NT2/D1 (cell line): ENCODE measurements around the gene ZBTB8B.
"Not testable (repeated sequence)": the region's sequence is repeated elsewhere in the genome, so short reads cannot be mapped to it uniquely, and the experiment has no call there.

Experiments
- DNase-seq: peaks from one replicate; pipeline ENCODE4 v3.0.0-alpha.2; 2011; ENCODE audit warnings: low read depth, low spot score
- H3K27me3 ChIP-seq: 2 replicates; pipeline ENCODE4 v1.6.0; 2011; ENCODE audit warnings: mild to moderate bottlenecking; ENCODE audit not compliant: insufficient read length, insufficient read depth
- H3K36me3 ChIP-seq: 2 replicates; pipeline ENCODE4 v1.6.1; 2011; ENCODE audit warnings: mild to moderate bottlenecking, low read length, mixed read lengths; ENCODE audit not compliant: insufficient read depth, insufficient read length
- H3K4me1 ChIP-seq: 2 replicates; pipeline ENCODE4 v1.5.1; 2011; ENCODE audit not compliant: insufficient read depth, insufficient read length
- H3K4me3 ChIP-seq: 2 replicates; pipeline ENCODE4 v1.5.1; 2011; ENCODE audit warnings: low read depth; ENCODE audit not compliant: insufficient read length
- H3K9ac ChIP-seq: 2 replicates; pipeline ENCODE4 v1.6.0; 2011; ENCODE audit warnings: low read depth; ENCODE audit not compliant: insufficient read length
- H3K9me3 ChIP-seq: 2 replicates; pipeline ENCODE4 v1.5.1; 2011; ENCODE audit warnings: mild to moderate bottlenecking, low read length; ENCODE audit not compliant: insufficient read depth
- SUZ12 ChIP-seq: IDR thresholded peaks from 2 replicates; pipeline ENCODE4 v1.6.1; 2011; ENCODE audit not compliant: insufficient read length, insufficient read depth; ENCODE audit errors: extremely low read depth
- YY1 ChIP-seq: IDR thresholded peaks from 2 replicates; pipeline ENCODE4 v1.6.1; 2011; ENCODE audit not compliant: insufficient read length, insufficient read depth
- ZNF274 ChIP-seq: IDR thresholded peaks from 2 replicates; pipeline ENCODE4 v1.6.1; 2011; ENCODE audit warnings: mild to moderate bottlenecking, low read depth, low read length

ZBTB8B gene

GRCh38 chr1:32474954-32475353 lies 10.1 kb downstream of the ZBTB8B start:
- H3K9me3 ChIP-seq = no peaks in the 10 kb centered on the region
- no peaks in the 10 kb centered on the region for H3K36me3 ChIP-seq
- no peaks in the 10 kb centered on the region for H3K27me3 ChIP-seq
- H3K4me1 ChIP-seq = peaks cover 5% of the 10 kb centered on the region
- no peak overlapping the region for H3K4me3 ChIP-seq
- no peak overlapping the region for H3K9ac ChIP-seq
- DNase-seq = no peak
- no peak for TF ChIP-seq YY1
- TF ChIP-seq ZNF274 = no peak
- no peak for TF ChIP-seq SUZ12

DNA sequence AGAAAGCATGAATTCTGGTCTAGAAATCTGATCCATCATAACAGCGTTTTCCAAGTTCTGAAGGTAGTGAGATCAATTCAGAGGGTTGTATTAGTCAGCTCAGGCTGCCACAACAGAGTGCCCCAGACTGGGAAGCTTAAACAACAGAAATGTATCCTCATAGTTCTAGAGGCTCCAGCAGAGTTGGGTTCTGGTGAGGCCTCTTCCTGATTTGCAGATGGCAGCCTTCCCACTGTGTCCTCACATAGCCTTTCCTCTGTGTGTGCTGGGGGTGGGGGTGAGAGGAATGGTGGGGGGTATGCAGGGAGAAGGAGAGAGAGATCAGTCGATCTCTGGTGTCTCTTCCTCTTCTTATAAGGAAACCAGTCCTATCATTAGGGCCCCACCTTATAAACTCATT lies 15.1 kb downstream of the ZBTB8B start:
- TF ChIP-seq YY1 (no peak), ZNF274 (no peak), SUZ12 (no peak)
- no peaks in the 10 kb centered on the region for H3K27me3 ChIP-seq

GRCh38 chr1:32480761-32481160 lies 15.9 kb downstream of the ZBTB8B start:
- TF ChIP-seq YY1 = no peak

More for the DNA sequence above, 15.1 kb downstream of the ZBTB8B start:
- Histone ChIP-seq H3K4me3 (no peak overlapping the region), H3K4me1 (peaks cover 2% of the 10 kb centered on the region), H3K36me3 (no peaks in the 10 kb centered on the region), H3K9ac (no peak overlapping the region), H3K9me3 (peaks cover 4% of the 10 kb centered on the region; the same call in 1 of the 2 replicates)
- no peak for DNase-seq

GRCh38 chr1:32481788-32482187 lies 16.9 kb downstream of the ZBTB8B start:
- H3K9ac ChIP-seq = not testable (repeated sequence)

More at GRCh38 chr1:32480761-32481160, 15.9 kb downstream of the ZBTB8B start:
- DNase-seq = no peak
- no peak overlapping the region for H3K9ac ChIP-seq
- peaks cover 2% of the 10 kb centered on the region for H3K4me1 ChIP-seq
- no peaks in the 10 kb centered on the region for H3K36me3 ChIP-seq
- peaks cover 4% of the 10 kb centered on the region; the same call in 1 of the 2 replicates for H3K9me3 ChIP-seq
- H3K4me3 ChIP-seq = no peak overlapping the region
- no peaks in the 10 kb centered on the region for H3K27me3 ChIP-seq

DNA sequence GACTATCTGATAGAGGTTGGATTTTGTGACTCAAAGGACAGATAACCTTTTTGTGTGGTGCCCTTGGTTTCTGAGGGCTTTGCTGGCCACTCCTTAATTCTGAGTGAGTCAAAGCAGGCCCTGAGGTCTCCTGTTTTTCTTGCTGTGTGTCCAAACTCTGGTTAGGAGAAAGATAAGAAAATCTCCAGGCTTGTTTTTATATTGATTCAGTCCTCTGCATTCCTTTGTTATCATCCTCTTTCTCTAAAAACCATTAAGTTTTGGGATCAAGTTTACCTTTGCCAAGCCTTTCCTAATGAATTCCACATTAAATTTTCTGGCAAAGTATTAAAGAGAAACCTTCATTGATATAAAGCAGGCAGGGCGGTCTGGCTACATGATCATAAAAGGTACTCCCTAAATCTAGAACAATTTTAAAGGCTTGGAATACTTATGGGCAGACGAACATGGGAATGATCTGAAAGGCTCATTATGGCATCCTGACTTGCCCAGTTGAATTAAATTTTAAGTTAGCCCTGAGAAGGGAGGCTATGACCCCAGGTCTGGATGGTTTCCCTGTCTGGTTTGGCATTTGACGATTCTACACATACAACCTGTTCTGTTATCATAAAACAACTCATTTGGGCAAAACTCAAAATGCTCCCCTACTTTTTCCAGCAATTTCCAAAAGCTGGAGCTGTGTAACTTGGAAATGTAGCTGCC lies 20.8 kb downstream of the ZBTB8B start:
- Histone ChIP-seq H3K9me3 (peaks cover 4% of the 10 kb centered on the region; the same call in 1 of the 2 replicates), H3K4me1 (no peaks in the 10 kb centered on the region), H3K9ac (no peak overlapping the region), H3K4me3 (no peak overlapping the region), H3K27me3 (no peaks in the 10 kb centered on the region), H3K36me3 (no peaks in the 10 kb centered on the region)
- TF ChIP-seq ZNF274 = no peak
- TF ChIP-seq SUZ12 = no peak
- TF ChIP-seq YY1 = no peak
- no peak for DNase-seq

More at GRCh38 chr1:32481788-32482187, 16.9 kb downstream of the ZBTB8B start:
- H3K4me1 ChIP-seq, DNase-seq, H3K27me3 ChIP-seq, H3K9me3 ChIP-seq, H3K36me3 ChIP-seq, H3K4me3 ChIP-seq: not testable (repeated sequence)

DNA sequence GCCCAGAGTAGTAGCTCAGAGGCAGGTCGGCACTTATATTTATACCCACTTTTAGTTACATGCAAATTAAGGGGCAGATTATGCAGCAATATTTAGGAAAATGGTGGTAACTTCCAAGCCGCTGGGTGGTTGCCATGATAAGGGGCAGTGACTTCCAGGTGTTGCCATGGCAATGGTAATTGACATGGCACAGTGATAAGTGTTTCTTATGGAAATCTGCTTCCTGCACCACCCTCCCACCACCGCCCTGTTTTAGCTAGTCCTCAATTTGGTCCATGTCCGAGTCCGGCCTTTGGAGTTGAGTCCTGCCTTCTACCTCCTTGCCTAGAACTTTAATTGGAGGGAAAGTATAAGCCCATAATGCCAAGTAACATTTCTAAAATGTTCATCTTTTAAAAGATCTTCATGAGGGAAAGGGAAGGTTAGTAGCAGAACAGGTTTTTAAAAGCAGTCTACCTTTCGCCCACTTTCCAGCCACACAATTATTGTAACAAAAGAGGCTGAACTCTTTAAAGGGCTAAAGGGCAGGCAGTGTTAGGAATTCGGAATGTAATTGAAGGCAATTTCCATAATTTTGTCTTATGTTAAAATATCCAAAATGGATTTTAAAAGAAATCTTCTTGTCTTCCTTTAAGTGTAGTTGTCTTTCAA lies 21.7 kb downstream of the ZBTB8B start:
- Histone ChIP-seq H3K9ac (no peak overlapping the region), H3K9me3 (peaks cover 4% of the 10 kb centered on the region; the same call in 1 of the 2 replicates), H3K4me3 (no peak overlapping the region), H3K27me3 (no peaks in the 10 kb centered on the region), H3K36me3 (no peaks in the 10 kb centered on the region), H3K4me1 (no peaks in the 10 kb centered on the region)
- no peak for TF ChIP-seq YY1
- TF ChIP-seq SUZ12 = no peak
- TF ChIP-seq ZNF274 = no peak
- DNase-seq = no peak

- no peaks in the 10 kb centered on the region for H3K4me1 ChIP-seq
- TF ChIP-seq YY1 (no peak), ZNF274 (no peak), SUZ12 (no peak)
- no peak overlapping the region for H3K9ac ChIP-seq
- no peaks in the 10 kb centered on the region for H3K27me3 ChIP-seq
- no peak for DNase-seq
- no peaks in the 10 kb centered on the region for H3K36me3 ChIP-seq
- H3K4me3 ChIP-seq = no peak overlapping the region
- H3K9me3 ChIP-seq = peaks cover 4% of the 10 kb centered on the region; the same call in 1 of the 2 replicates
Observed at GRCh38 chr1:32487182-32487581, 22.3 kb downstream of the ZBTB8B start.
